ENCODE measurements around the gene TMEM63C. TPM values are rescaled to one million over a fixed set of nuclear protein-coding genes. Genes with fewer than 3 reads are reported as not detected.

Gene TMEM63C
- total and polyA plus RNA-seq, 2 experiments from 2014 or later: 4.9 to 9.7 TPM

- no peaks in the 10 kb centered on the region for H3K36me3 ChIP-seq (replicated peaks; ENCODE audit: insufficient read depth, low read depth)
Measured at GRCh38 chr14:77275041-77275580, 93.5 kb downstream of the TMEM63C start.

GRCh38 chr14:77275601-77276017 lies 94.0 kb downstream of the TMEM63C start:
- Histone ChIP-seq H3K27ac (no peak overlapping the region), H3K79me2 (no peaks in the 10 kb centered on the region), H3K36me3 (replicated peaks; ENCODE audit: insufficient read depth, low read depth) (no peaks in the 10 kb centered on the region), H2AFZ (no peak overlapping the region), H3K27me3 (peaks cover 27% of the 10 kb centered on the region), H4K20me1 (ENCODE audit: insufficient read depth, poor library complexity, severe bottlenecking) (no peaks in the 10 kb centered on the region), H3K4me2 (no peak overlapping the region), H3K4me3 (no peak overlapping the region), H3K9me2 (replicated peaks; ENCODE audit: insufficient read depth) (no peaks in the 10 kb centered on the region), H3K9me3 (ENCODE audit: low read depth) (no peaks in the 10 kb centered on the region), H3K4me1 (ENCODE audit: insufficient read depth) (peaks cover 3% of the 10 kb centered on the region)
- no peak for TF ChIP-seq EZH2 (IDR thresholded peaks at IDR 0.05; ENCODE audit: borderline replicate concordance)
- no peak for TF ChIP-seq EZH2phosphoT487 (IDR thresholded peaks at IDR 0.05; ENCODE audit: low read depth, severe bottlenecking, unreplicated experiment)
- TF ChIP-seq CTCF (IDR thresholded peaks at IDR 0.05; ENCODE audit: poor library complexity): no peak
- 81% methylated on average over 8 of the region's 8 CpGs for WGBS (ENCODE audit: low lambda C conversion rate, missing lambda C conversion rate)
- DNase-seq (ENCODE audit: low spot score): no peak

More at GRCh38 chr14:77275041-77275580, 93.5 kb downstream of the TMEM63C start:
- Histone ChIP-seq H3K9me2 (replicated peaks; ENCODE audit: insufficient read depth) (no peaks in the 10 kb centered on the region), H2AFZ (no peak overlapping the region), H3K27me3 (peaks cover 32% of the 10 kb centered on the region), H3K4me3 (no peak overlapping the region), H3K27ac (no peak overlapping the region), H3K4me1 (ENCODE audit: insufficient read depth) (peaks cover 4% of the 10 kb centered on the region), H3K4me2 (no peak overlapping the region), H4K20me1 (ENCODE audit: insufficient read depth, poor library complexity, severe bottlenecking) (no peaks in the 10 kb centered on the region), H3K9me3 (ENCODE audit: low read depth) (no peaks in the 10 kb centered on the region), H3K79me2 (no peaks in the 10 kb centered on the region)
- no peak for DNase-seq (ENCODE audit: low spot score)
- 89% methylated on average over 5 of the region's 5 CpGs for WGBS (ENCODE audit: low lambda C conversion rate, missing lambda C conversion rate)
- no peak for TF ChIP-seq EZH2phosphoT487 (IDR thresholded peaks at IDR 0.05; ENCODE audit: low read depth, severe bottlenecking, unreplicated experiment)
- no peak for TF ChIP-seq CTCF (IDR thresholded peaks at IDR 0.05; ENCODE audit: poor library complexity)
- no peak for TF ChIP-seq EZH2 (IDR thresholded peaks at IDR 0.05; ENCODE audit: borderline replicate concordance)

- TF ChIP-seq EZH2 (IDR thresholded peaks at IDR 0.05; ENCODE audit: borderline replicate concordance): no peak
- no peak for TF ChIP-seq EZH2phosphoT487 (IDR thresholded peaks at IDR 0.05; ENCODE audit: low read depth, severe bottlenecking, unreplicated experiment)
- 88% methylated on average over 15 of the region's 15 CpGs for WGBS (ENCODE audit: low lambda C conversion rate, missing lambda C conversion rate)
- no peak overlapping the region for H3K4me2 ChIP-seq
- no peaks in the 10 kb centered on the region for H3K9me3 ChIP-seq (ENCODE audit: low read depth)
- no peak overlapping the region for H3K27ac ChIP-seq
- H3K4me1 ChIP-seq (ENCODE audit: insufficient read depth): no peaks in the 10 kb centered on the region
- H3K4me3 ChIP-seq: no peak overlapping the region
- no peak overlapping the region for H2AFZ ChIP-seq
- H3K79me2 ChIP-seq: no peaks in the 10 kb centered on the region
- H4K20me1 ChIP-seq (ENCODE audit: insufficient read depth, poor library complexity, severe bottlenecking): no peaks in the 10 kb centered on the region
- no peak for DNase-seq (ENCODE audit: low spot score)
- no peaks in the 10 kb centered on the region for H3K36me3 ChIP-seq (replicated peaks; ENCODE audit: insufficient read depth, low read depth)
- H3K27me3 ChIP-seq: peaks cover 19% of the 10 kb centered on the region
- H3K9me2 ChIP-seq (replicated peaks; ENCODE audit: insufficient read depth): no peaks in the 10 kb centered on the region
Measured at GRCh38 chr14:77276295-77276935, 94.8 kb downstream of the TMEM63C start.

GRCh38 chr14:77276959-77277358 lies 95.4 kb downstream of the TMEM63C start:
- Histone ChIP-seq H3K4me3 (no peak overlapping the region), H3K27me3 (peaks cover 14% of the 10 kb centered on the region), H3K79me2 (no peaks in the 10 kb centered on the region), H2AFZ (no peak overlapping the region), H4K20me1 (ENCODE audit: insufficient read depth, poor library complexity, severe bottlenecking) (no peaks in the 10 kb centered on the region), H3K27ac (no peak overlapping the region), H3K9me3 (ENCODE audit: low read depth) (no peaks in the 10 kb centered on the region), H3K9me2 (replicated peaks; ENCODE audit: insufficient read depth) (no peaks in the 10 kb centered on the region), H3K4me2 (no peak overlapping the region), H3K4me1 (ENCODE audit: insufficient read depth) (no peaks in the 10 kb centered on the region), H3K36me3 (replicated peaks; ENCODE audit: insufficient read depth, low read depth) (no peaks in the 10 kb centered on the region)
- no peak for DNase-seq (ENCODE audit: low spot score)
- 93% methylated on average over 12 of the region's 12 CpGs for WGBS (ENCODE audit: low lambda C conversion rate, missing lambda C conversion rate)
- no peak for TF ChIP-seq EZH2 (IDR thresholded peaks at IDR 0.05; ENCODE audit: borderline replicate concordance)

Data from hepatocyte (in vitro differentiated cells).